Endodermal cell (in vitro differentiated cells): Measurements from ENCODE around the gene KRTAP5-9. TPM values are rescaled to one million over a fixed set of nuclear protein-coding genes. Genes with fewer than 3 reads are reported as not detected.
"Not testable (repeated sequence)": the region's sequence is repeated elsewhere in the genome, so short reads cannot be mapped to it uniquely, and the experiment has no call there.

Experiments
- DNase-seq: peaks from one replicate; pipeline ENCODE4 v3.0.0-alpha.2; 2017
- H3K27ac ChIP-seq: 2 replicates; pipeline ENCODE4 v1.5.1; 2013; ENCODE audit warnings: mild to moderate bottlenecking, low read depth, low read length, moderate library complexity
- H3K27me3 ChIP-seq: 2 replicates; pipeline ENCODE4 v1.6.1; 2013; ENCODE audit warnings: mild to moderate bottlenecking, low read length, moderate library complexity; ENCODE audit not compliant: insufficient read depth, control insufficient read depth, poor library complexity, severe bottlenecking
- H3K36me3 ChIP-seq: 2 replicates; pipeline ENCODE4 v1.7.0; 2013; ENCODE audit warnings: mild to moderate bottlenecking, low read length, moderate library complexity; ENCODE audit not compliant: control insufficient read depth, insufficient read depth
- H3K4me1 ChIP-seq: one replicate; pipeline ENCODE4 v1.7.0; 2013; ENCODE audit warnings: low read length; ENCODE audit not compliant: control insufficient read depth, insufficient read depth
- H3K4me3 ChIP-seq: 2 replicates; pipeline ENCODE4 v1.5.1; 2013; ENCODE audit warnings: mild to moderate bottlenecking, low read length, moderate library complexity
- H3K9ac ChIP-seq: 2 replicates; pipeline ENCODE4 v1.6.1; 2013; ENCODE audit warnings: mild to moderate bottlenecking, low read length, moderate library complexity; ENCODE audit not compliant: poor library complexity, severe bottlenecking; ENCODE audit errors: extremely low read depth
- H3K9me3 ChIP-seq: 2 replicates; pipeline ENCODE4 v1.6.1; 2013; ENCODE audit warnings: mild to moderate bottlenecking, low read length, moderate library complexity; ENCODE audit not compliant: control insufficient read depth
- H3K27ac Mint-ChIP-seq: 2 replicates; pipeline ENCODE4 v1.8.0; 2020; ENCODE audit warnings: mixed read lengths
- H3K27me3 Mint-ChIP-seq: 2 replicates; pipeline ENCODE4 v1.8.0; 2021; ENCODE audit warnings: mild to moderate bottlenecking, mixed read lengths; ENCODE audit not compliant: insufficient read depth
- H3K36me3 Mint-ChIP-seq: 2 replicates; pipeline ENCODE4 v1.8.0; 2020; ENCODE audit warnings: low read depth, mixed read lengths
- H3K4me1 Mint-ChIP-seq: 2 replicates; pipeline ENCODE4 v1.8.0; 2020; ENCODE audit warnings: mixed read lengths
- H3K4me3 Mint-ChIP-seq: 2 replicates; pipeline ENCODE4 v1.8.0; 2020; ENCODE audit warnings: mild to moderate bottlenecking, moderate library complexity, mixed read lengths
- H3K9me3 Mint-ChIP-seq: 2 replicates; pipeline ENCODE4 v1.8.0; 2020; ENCODE audit warnings: mild to moderate bottlenecking, mixed read lengths
- CTCF ChIP-seq: fragments of 200-600 bp; sonication (generic); conservative IDR thresholded peaks from 2 replicates; pipeline ENCODE4 v1.5.0; 2021; ENCODE audit warnings: antibody characterized with exemption, mild to moderate bottlenecking
- WGBS, 2 experiments: methylation state at CpG; one replicate each; pipeline versions ENCODE4 v1.1.5 to v1.1.7; 2013; ENCODE audit warnings: missing lambda C conversion rate in 2 of 2, mixed read lengths in 1 of 2; ENCODE audit not compliant: insufficient coverage in 1 of 2, insufficient read length in 1 of 2; 5-methylcytosine and 5-hydroxymethylcytosine counted together
- total RNA-seq, 2 donors: library from RNA; stranded (reverse); fragmentation: NEBNext Ultra II Directional in 1 of 2; extraction: Animal tissue kit (Norgen Biotek cat#: 25700) in 1 of 2; gene quantifications; 2 replicates in 1 of 2; 3 replicates in 1 of 2; pipeline ENCODE4 v1.2.1, GENCODE V29; 2021

The KRTAP5-9 gene
- total RNA-seq, 2 donors from 2014 or later: 0.31 TPM; not detected in 1

GRCh38 chr11:71565263-71565662, 17.0 kb downstream of the KRTAP5-9 start, which contains the start of gene KRTAP5-10:
KRTAP5-10 (plus strand) TSS chr11:71565563; CDS start chr11:71565588, 25 bp downstream.
- Mint-ChIP-seq H3K4me1 (peaks cover 9% of the 10 kb centered on the region), H3K9me3 (peaks cover 14% of the 10 kb centered on the region), H3K27me3 (peaks cover 14% of the 10 kb centered on the region), H3K36me3 (no peaks in the 10 kb centered on the region), H3K27ac (no peak within 1 kb of the TSS), H3K4me3 (no peak within 1 kb of the TSS)
- no peak within 1 kb of the TSS for H3K27ac ChIP-seq
- no peaks in the 10 kb centered on the region for H3K36me3 ChIP-seq
- H3K9me3 ChIP-seq: peaks cover 10% of the 10 kb centered on the region
- no peak within 1 kb of the TSS for H3K9ac ChIP-seq
- no peaks in the 10 kb centered on the region for H3K27me3 ChIP-seq
- no peak within 1 kb of the TSS for H3K4me3 ChIP-seq
- H3K4me1 ChIP-seq: no peaks in the 10 kb centered on the region
- DNase-seq: no peak
- whole genome bisulfite sequencing, 2 experiments: 90 to 100% methylated on average over 2 to 3 of the region's 5 CpGs
- no peak for TF ChIP-seq CTCF

DNA sequence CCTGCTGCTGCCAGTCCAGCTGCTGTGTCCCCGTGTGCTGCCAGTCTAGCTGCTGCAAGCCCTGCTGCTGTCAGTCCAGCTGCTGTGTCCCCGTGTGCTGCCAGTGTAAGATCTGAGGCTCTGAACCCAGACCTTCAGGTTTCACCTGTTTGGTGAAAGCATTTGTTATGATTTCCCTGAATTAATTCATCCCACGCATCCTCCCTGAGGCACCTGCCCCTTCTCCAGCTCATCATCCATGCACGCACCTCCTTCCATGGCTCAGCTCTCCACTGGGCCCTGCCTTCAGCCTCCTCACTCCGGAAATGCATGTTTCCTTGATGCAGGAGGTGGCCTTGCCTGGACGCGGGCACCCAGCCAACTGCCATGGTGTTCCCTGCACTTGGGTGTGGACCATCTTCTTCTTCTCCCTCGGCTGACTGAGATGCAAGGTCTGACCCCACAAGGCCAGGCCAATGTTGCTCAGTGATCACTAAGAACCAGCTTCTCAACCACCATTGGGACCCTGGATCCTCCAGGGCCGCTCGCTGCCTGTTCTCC, 17.9 kb downstream of the KRTAP5-9 start:
- no peak overlapping the region for H3K4me3 Mint-ChIP-seq
- Histone ChIP-seq H3K9ac (no peak overlapping the region), H3K36me3 (no peaks in the 10 kb centered on the region), H3K4me3 (no peak overlapping the region), H3K27me3 (no peaks in the 10 kb centered on the region), H3K9me3 (peaks cover 6% of the 10 kb centered on the region), H3K4me1 (no peaks in the 10 kb centered on the region), H3K27ac (no peak overlapping the region)
- H3K36me3 Mint-ChIP-seq: no peaks in the 10 kb centered on the region
- WGBS, 2 experiments: 93 to 98% methylated on average over 6 to 10 of the region's 10 CpGs
- peaks cover 14% of the 10 kb centered on the region for H3K27me3 Mint-ChIP-seq
- H3K27ac Mint-ChIP-seq: no peak overlapping the region
- no peak for TF ChIP-seq CTCF
- DNase-seq: no peak
- H3K4me1 Mint-ChIP-seq: peaks cover 9% of the 10 kb centered on the region
- peaks cover 6% of the 10 kb centered on the region for H3K9me3 Mint-ChIP-seq

DNA sequence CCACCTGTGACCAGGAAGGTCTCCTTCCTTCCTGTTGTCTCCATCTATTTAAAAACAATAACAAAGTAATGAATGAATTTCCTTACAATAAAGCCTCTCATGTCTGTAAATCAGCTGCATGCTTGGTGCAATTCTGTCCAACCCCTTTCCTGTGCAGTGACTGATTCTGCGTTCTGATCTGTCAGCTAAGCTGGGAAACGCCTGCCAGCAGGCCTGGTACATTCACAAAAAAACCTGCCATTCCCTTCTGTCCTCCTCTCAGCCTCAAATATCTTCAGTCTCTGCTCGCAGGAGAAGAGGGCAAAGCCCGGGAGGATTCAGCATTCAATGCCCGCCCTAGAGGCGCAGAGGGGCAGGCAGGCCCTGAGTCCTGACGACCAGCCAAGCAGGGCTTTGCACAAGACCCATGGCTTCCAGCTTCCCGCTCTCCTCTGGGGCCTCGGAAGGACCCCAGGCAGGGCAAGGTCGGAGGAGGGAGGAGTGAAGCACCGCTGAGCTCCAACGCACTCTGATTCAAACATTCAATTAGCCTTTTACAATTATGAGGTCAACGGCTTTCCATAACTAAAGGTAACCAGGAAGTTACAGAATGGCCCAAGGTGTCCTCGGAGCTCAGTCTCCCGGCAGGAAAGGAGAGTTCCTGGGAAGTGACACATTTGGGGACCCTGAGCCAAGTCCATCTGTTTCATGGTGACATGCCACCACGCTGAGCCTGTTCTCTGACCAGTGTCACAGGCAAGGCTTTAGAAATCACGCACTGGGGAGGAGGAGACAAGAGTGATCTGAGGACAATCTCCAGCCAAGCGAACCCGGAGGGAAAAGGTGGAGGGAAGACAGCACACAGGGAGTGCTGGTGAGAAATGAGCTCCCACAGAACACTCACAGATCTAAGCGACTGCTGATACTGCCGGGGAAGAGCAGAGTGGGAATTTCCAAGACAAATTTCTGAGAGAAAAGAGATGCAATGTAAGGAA, 18.7 kb downstream of the KRTAP5-9 start:
- not testable (repeated sequence) for H3K4me3 Mint-ChIP-seq, H3K27ac ChIP-seq, H3K4me3 ChIP-seq, H3K4me1 ChIP-seq, H3K9me3 Mint-ChIP-seq, H3K9me3 ChIP-seq, H3K9ac ChIP-seq, H3K36me3 ChIP-seq, DNase-seq, H3K27me3 ChIP-seq, H3K27ac Mint-ChIP-seq, H3K36me3 Mint-ChIP-seq
- peaks cover 11% of the 10 kb centered on the region for H3K4me1 Mint-ChIP-seq
- H3K27me3 Mint-ChIP-seq: peaks cover 14% of the 10 kb centered on the region
- 71 to 78% methylated on average over 6 to 16 of the region's 21 CpGs for WGBS, 2 experiments

DNA sequence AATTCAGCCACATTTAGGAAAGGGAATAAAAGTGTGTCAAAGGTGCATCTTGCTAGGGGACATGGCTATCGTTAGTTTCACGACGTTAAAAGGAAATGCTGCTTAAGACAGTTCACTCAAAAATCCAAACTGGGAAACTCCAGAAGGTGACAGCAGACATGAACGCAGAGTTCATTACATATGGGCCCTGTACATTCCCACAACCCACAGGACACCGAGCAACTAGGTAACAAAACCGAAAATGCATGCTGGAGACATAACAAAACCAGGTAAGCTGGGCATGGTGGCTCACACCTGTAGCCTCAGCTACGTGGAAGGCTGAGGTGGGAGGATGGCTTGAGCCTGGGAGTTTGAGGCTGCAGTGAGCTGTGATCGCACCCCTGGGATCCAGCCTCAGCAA, 19.4 kb downstream of the KRTAP5-9 start:
- 89 to 94% methylated on average over 4 to 8 of the region's 8 CpGs for WGBS, 2 experiments
- not testable (repeated sequence) for H3K4me1 ChIP-seq, H3K9me3 Mint-ChIP-seq, H3K9me3 ChIP-seq, H3K27ac Mint-ChIP-seq, DNase-seq, H3K27me3 ChIP-seq, H3K27ac ChIP-seq, H3K36me3 Mint-ChIP-seq, H3K4me3 ChIP-seq, H3K36me3 ChIP-seq, H3K4me3 Mint-ChIP-seq, H3K9ac ChIP-seq
- H3K4me1 Mint-ChIP-seq: peaks cover 12% of the 10 kb centered on the region
- peaks cover 16% of the 10 kb centered on the region for H3K27me3 Mint-ChIP-seq
